GM19455 (cell line): ENCODE data around the gene SPATA22.
"Not testable (repeated sequence)": the region's sequence is repeated elsewhere in the genome, so short reads cannot be mapped to it uniquely, and the experiment has no call there.

ENCODE experiments used
- ATAC-seq: cut with Tn5 transposase; IDR thresholded peaks from one replicate; pipeline ENCODE4 v1.9.1; 2021; ENCODE audit not compliant: unreplicated experiment

Gene SPATA22

GRCh38 chr17:3474212-3474611, 2.6 kb upstream of the SPATA22 start:
- no peak for ATAC-seq

DNA sequence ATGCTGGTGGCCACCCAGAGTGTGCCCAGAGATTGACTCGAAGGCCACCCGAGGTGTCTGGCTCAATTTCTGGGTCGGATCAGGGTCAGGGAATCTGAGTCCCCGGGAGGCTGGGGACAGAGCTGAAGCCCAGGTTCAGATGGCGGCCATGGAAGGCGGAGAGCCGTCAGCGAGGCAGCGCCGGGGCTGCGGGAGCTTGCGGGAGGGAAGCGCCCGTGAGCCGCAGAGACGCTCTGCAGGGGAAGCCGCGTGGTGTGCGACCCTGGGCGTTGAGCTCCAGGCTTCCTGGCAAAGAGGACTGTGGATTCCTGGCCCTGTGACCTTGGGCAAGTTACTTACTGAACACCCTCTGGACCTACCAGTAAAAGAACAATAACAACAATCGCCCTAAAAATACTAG, 518 bp upstream of the SPATA22 start:
- no peak for ATAC-seq

GRCh38 chr17:3469529-3469928, 2.1 kb downstream of the SPATA22 start:
- no peak for ATAC-seq

DNA sequence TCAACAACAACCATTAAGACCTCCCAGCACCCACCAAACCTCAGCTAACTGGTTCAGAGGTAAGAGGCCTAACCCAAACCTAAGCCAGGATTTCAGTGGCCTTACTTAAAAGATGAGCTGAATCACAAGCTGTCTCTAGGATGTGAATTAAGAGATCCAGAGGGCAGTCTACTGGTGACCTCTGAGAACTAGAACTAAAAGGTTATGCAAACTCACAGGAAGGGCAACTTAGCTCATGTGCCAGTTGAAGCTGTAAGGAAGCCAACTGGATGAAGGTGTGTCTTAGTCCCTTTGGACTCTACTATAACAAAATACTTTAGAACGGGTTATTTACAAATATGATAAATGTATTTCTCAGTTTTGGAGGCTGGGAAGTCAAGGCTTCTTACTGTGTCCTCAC, 5.3 kb downstream of the SPATA22 start:
- ATAC-seq = not testable (repeated sequence)

DNA sequence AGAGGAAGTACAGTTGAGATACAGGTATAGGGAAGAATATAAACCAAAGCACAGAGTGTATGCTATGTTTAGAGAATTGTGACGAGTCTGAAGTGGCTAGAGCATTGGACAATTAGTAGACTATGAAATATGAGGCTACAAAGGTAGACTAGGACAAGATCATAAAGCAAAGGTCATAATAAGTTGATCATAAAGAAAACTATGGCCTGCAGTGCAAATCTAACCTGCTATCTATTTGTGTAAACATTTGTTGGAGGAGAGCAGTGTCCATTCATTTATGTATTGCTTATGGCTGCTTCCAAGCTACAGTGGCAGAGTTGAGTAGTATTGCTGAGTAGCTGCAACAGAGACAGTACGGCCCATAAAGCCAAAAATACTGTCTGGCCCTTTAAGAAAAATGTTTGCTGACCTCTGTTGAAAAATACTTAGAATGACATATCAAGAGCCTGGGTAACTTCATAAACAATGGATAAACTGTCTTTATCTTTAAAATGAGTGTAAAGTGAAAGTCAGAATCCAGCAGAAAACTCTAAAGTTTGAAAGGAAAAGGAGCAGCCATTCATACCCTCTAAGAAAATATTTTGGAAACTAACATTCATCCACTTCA, 23.5 kb downstream of the SPATA22 start:
- ATAC-seq = no peak

DNA sequence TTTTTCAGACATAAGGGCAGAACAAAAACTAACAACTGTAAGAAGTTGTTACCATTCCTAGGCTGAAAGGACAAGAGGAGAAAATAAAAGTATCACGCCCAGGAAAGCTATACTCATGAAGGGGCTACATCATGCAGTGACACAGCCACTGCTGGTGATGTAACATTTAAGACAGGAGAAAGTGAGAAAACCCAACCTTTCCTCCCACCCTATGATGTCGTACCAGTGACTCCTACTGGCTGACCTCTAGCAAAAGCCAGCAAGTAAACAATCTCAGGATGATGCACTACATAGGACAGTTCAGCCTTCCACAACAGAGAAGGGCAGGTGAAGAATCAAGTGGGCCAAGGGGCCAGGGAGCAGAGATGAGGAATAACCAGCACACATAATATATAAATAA, 24.0 kb downstream of the SPATA22 start:
- no peak for ATAC-seq

- no peak for ATAC-seq
These were observed 31.2 kb downstream of the SPATA22 start for GRCh38 chr17:3440451-3440850.

GRCh38 chr17:3438368-3438767, 33.3 kb downstream of the SPATA22 start:
- no peak for ATAC-seq

DNA sequence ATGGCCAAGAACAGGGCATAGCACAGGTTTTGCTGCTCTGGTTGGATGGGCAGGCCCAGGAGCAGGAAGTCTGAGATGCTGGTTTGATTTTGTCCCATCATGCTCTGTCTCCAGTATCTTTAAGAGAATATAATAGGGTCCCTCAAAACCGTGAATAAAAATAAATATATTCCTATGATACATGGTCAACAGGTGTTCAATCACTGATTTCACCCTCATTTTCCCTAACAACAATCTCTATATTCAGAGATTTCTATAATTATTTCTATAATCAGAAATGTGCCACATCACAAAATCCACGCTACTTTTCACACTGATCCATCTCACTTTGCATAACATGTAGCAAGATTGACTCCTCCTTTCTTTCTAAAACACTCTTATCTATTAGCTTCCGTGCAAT, 37.9 kb downstream of the SPATA22 start, which contains the start of gene OR1E2:
Gene OR1E2 (minus strand): TSS at position 101 of the 400 bp plus-strand sequence. CDS start 0 bp downstream, at position 101.
- no peak for ATAC-seq

DNA sequence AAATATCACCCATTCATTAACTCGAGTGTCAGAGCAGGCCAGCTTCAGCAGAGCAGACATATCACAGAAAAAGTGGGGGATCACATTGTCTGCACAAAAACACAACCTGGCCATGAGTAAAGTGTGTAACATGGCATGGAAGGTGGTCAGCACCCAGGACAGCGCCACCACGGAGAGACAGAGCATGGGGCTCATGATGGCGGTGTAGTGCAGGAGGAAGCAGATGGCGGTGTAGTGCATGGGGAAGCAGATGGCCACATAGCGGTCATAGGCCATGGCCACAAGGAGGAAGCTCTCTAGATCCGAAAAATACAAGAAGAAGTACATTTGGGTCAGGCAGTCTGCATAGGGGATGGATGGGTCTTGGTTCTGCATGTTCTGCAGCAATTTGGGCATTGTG, 38.4 kb downstream of the SPATA22 start:
- ATAC-seq = not testable (repeated sequence)

DNA sequence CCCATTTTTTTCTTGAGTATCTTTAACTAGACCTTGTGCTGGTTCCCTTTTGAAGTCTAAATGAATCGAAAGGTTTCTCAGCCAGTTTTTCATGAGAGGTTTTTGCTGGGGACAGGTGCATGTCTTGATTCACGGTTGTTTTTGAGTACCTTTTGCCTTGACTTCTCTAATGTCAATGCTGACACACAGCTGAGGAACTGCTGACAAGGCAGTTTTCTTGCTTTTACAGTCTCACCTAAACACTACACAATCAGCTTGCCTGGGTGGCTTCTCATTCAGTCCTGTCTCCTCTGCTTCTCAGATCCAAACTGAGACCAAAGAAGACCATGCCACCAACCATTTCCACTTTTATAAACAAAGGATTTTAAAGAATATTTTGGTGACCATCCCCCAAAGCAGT, 53.4 kb downstream of the SPATA22 start:
- ATAC-seq = no peak

DNA sequence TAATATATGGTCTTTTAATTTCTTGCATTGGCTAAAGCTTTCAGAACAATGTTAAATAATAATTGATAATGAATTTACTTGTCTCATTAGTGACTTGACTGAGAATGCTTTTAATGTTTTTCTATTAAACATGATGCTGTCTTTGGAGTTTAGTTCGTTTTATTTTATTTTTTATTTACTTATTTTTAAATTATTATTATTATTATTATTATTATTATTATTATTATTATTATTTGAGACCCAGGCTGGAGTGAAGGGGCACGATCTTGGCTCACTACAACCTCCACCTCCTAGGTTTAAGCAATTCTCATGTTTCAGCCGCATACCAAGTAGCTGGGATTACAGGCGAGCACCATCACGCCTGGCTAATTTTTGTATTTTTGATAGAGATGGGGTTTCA, 56.0 kb downstream of the SPATA22 start:
- no peak for ATAC-seq

- ATAC-seq = not testable (repeated sequence)
These were observed 59.4 kb downstream of the SPATA22 start for GRCh38 chr17:3412216-3412615.

DNA sequence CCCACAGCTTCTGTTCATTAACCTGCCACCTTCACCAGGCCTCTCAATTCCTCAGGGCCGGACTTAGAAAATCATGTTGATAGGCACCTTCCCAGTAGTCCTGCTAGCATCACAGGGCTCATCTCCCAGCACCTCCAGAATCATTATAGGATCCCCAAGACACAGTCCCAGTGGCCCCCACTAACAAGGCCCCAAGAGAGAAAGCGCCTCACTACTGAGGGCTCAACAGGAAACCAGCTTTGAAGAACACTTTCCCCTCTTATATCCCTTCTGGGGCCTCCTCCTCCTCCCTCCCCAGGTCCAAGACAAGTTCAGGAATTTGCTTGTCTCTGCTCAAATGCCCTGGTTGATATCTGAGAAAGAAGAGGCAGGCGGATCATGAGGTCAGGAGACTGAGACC, 60.5 kb downstream of the SPATA22 start, which contains the start of gene OR3A3:
Gene OR3A3 (plus strand): TSS at position 301 of the 400 bp plus-strand sequence.
- no peak for ATAC-seq

DNA sequence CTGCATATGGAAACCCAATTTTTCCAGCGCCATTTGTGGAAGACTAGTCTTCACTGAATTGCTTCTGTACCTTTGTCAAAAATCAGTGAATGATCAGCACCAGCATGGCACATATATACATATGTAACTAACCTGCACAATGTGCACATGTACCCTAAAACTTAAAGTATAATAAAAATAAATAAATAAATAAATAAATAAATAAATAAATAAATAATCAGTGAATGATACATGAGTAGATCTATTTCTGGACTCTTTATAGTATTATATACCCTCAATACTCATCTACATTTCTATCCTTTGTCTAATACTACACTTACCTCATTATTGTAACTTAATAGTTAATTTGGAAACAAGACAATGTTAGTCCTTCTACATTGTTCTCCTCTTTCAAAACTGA, 67.8 kb downstream of the SPATA22 start:
- ATAC-seq = not testable (repeated sequence)

GRCh38 chr17:3401786-3402185, 69.8 kb downstream of the SPATA22 start:
- no peak for ATAC-seq

DNA sequence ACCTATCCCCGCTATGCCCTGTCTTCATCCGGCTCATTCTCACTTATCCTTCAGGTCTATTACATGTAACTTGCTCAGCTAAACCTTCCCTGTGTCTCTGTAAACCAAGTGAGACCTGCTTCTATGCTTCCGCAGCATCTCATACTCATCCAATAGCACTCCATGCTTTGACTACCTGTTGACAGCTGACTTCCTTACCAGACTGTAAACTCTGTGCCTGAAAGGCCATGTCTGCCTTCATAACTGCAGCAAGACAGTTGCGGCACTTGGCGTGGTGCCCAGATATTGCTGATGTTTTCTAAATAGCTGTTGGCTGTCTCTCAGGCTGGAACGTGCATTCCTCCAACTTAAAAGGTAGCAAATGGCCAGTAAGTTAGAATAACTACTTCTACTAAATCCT, 71.6 kb downstream of the SPATA22 start:
- no peak for ATAC-seq

- ATAC-seq = no peak
These were observed 73.3 kb downstream of the SPATA22 start, which contains the start of gene OR1E1 for GRCh38 chr17:3398310-3398709. OR1E1 (minus strand) TSS chr17:3398410; CDS start chr17:3398410, 0 bp downstream.

- ATAC-seq = not testable (repeated sequence)
These were observed 73.8 kb downstream of the SPATA22 start for GRCh38 chr17:3397801-3398200.
